B cell (primary cell): ENCODE measurements around the gene PRPF19. TPM values are rescaled to one million over a fixed set of nuclear protein-coding genes. Genes with fewer than 3 reads are reported as not detected.

Source experiments
- ATAC-seq: fragments of 200-7000 bp; cut with Tn5 transposase; one replicate; pipeline ENCODE4 v1.10.0; 2021; ENCODE audit warnings: low read depth, mild to moderate bottlenecking, moderate number of reproducible peaks, moderate library complexity
- CTCF ChIA-PET: fragments of 350-600 bp; sonication (Branson Sonifier 250); formaldehyde crosslinking; loops from one replicate; lab custom pipeline; 2021; ENCODE audit warnings: antibody characterized with exemption, inconsistent platforms; lab: Charles Lee
- POLR2A ChIA-PET: fragments of 350-600 bp; sonication (Branson Sonifier 250); formaldehyde crosslinking; loops from one replicate; lab custom pipeline; 2021; ENCODE audit warnings: antibody characterized with exemption; lab: Charles Lee
- DNase-seq: peaks from one replicate; pipeline ENCODE4 v3.0.0; 2013
- H2AFZ ChIP-seq: 2 replicates; pipeline ENCODE4 v1.6.1; 2012; ENCODE audit warnings: mild to moderate bottlenecking, low read depth, low read length; ENCODE audit not compliant: insufficient read depth, poor library complexity, severe bottlenecking
- H3K27ac ChIP-seq, 2 donors: 1 replicate in 1 of 2; 2 replicates in 1 of 2; pipeline ENCODE4 v1.5.1; 2012 to 2013; ENCODE audit warnings: low read length in 2 of 2, mild to moderate bottlenecking in 2 of 2, moderate library complexity in 1 of 2
- H3K27me3 ChIP-seq, 4 experiments: fragments of 200-600 bp in 1 of 4; sonication (generic) in 1 of 4; replicated peaks in 1 of 4; 1 replicate in 2 of 4; 2 replicates in 2 of 4; pipeline versions ENCODE4 v1.6.1 to v1.7.0; 2013 to 2016; ENCODE audit warnings: low read length in 3 of 4, mild to moderate bottlenecking in 2 of 4, mixed read lengths in 1 of 4, moderate library complexity in 1 of 4; ENCODE audit not compliant: insufficient read depth in 4 of 4, control insufficient read depth in 3 of 4; ENCODE audit errors: control extremely low read depth in 1 of 4
- H3K36me3 ChIP-seq, 2 experiments: replicated peaks in 1 of 2; 1 replicate in 1 of 2; 2 replicates in 1 of 2; pipeline versions ENCODE4 v1.6.1 to v1.7.1; 2013; ENCODE audit warnings: low read length in 1 of 2; ENCODE audit not compliant: insufficient read depth in 2 of 2, control insufficient read depth in 1 of 2; ENCODE audit errors: control extremely low read depth in 1 of 2, extremely low read depth in 1 of 2
- H3K4me1 ChIP-seq, 2 donors: fragments of 200-600 bp in 1 of 2; sonication (generic) in 1 of 2; 1 replicate in 1 of 2; 2 replicates in 1 of 2; pipeline versions ENCODE4 v1.5.1 to v1.6.1; 2013 to 2017; ENCODE audit warnings: low read length in 2 of 2; ENCODE audit not compliant: control insufficient read depth in 2 of 2, insufficient read depth in 2 of 2
- H3K4me2 ChIP-seq: replicated peaks from 2 replicates; pipeline ENCODE3; 2012; ENCODE audit warnings: mild to moderate bottlenecking, low read depth, low read length; ENCODE audit not compliant: poor library complexity, severe bottlenecking
- H3K4me3 ChIP-seq, 5 experiments: fragments of 200-600 bp in 1 of 5; sonication (generic) in 1 of 5; 1 replicate in 3 of 5; 2 replicates in 2 of 5; pipeline versions ENCODE4 v1.5.1 to v1.7.0; 2011 to 2016; ENCODE audit warnings: low read length in 4 of 5, mild to moderate bottlenecking in 4 of 5, low read depth in 2 of 5, control low read depth in 1 of 5, moderate library complexity in 1 of 5; ENCODE audit not compliant: insufficient read depth in 1 of 5; ENCODE audit errors: control extremely low read depth in 1 of 5, extremely low read depth in 1 of 5
- H3K79me2 ChIP-seq: fragments of 200-600 bp; sonication (generic); one replicate; pipeline ENCODE4 v1.6.0; 2016; ENCODE audit warnings: low read length; ENCODE audit not compliant: control insufficient read depth, insufficient read depth
- H3K9ac ChIP-seq: fragments of 200-600 bp; sonication (generic); 2 replicates; pipeline ENCODE4 v1.6.1; 2017; ENCODE audit warnings: mild to moderate bottlenecking, low read length, moderate library complexity
- H3K9me3 ChIP-seq, 3 donors: one replicate each; pipeline versions ENCODE4 v1.6.1 to v1.7.1; 2013; ENCODE audit warnings: low read length in 2 of 3; ENCODE audit not compliant: control insufficient read depth in 2 of 3, insufficient read depth in 1 of 3; ENCODE audit errors: control extremely low read depth in 1 of 3
- H4K20me1 ChIP-seq: 2 replicates; pipeline ENCODE4 v1.6.0; 2012; ENCODE audit warnings: mild to moderate bottlenecking, low read length; ENCODE audit not compliant: insufficient read depth, control insufficient read depth, poor library complexity, severe bottlenecking
- H3K27ac Mint-ChIP-seq: one replicate; pipeline ENCODE4 v1.8.0; 2021; ENCODE audit warnings: mixed read lengths
- H3K27me3 Mint-ChIP-seq: one replicate; pipeline ENCODE4 v1.8.0; 2021; ENCODE audit warnings: mixed read lengths
- H3K4me1 Mint-ChIP-seq: one replicate; pipeline ENCODE4 v1.8.0; 2021; ENCODE audit warnings: mixed read lengths
- H3K4me3 Mint-ChIP-seq: one replicate; pipeline ENCODE4 v1.8.0; 2021; ENCODE audit warnings: mixed read lengths
- H3K9me3 Mint-ChIP-seq: one replicate; pipeline ENCODE4 v1.8.0; 2022; ENCODE audit warnings: mixed read lengths; ENCODE audit not compliant: insufficient read depth
- CTCF ChIP-seq: fragments of 200-600 bp; IDR thresholded peaks from one replicate; pipeline ENCODE4 v1.8.0; 2022; ENCODE audit warnings: antibody characterized with exemption, mild to moderate bottlenecking
- EZH2 ChIP-seq: IDR thresholded peaks from 2 replicates; pipeline ENCODE4 v1.6.1; 2012; ENCODE audit warnings: borderline replicate concordance, low read depth, mild to moderate bottlenecking, moderate library complexity, low read length; ENCODE audit not compliant: insufficient read depth, poor library complexity, severe bottlenecking
- WGBS: methylation state at CpG from one replicate; pipeline ENCODE4 v1.1.5; 2013; ENCODE audit warnings: missing lambda C conversion rate; ENCODE audit not compliant: insufficient coverage; 5-methylcytosine and 5-hydroxymethylcytosine counted together
- intact Hi-C: fragments of 100-400 bp; cut with micrococcal nuclease; formaldehyde crosslinking; loops from one replicate; pipeline ENCODE4 v1.10.0; 2022
- polyA plus RNA-seq: library from polyadenylated mRNA; depleted of rRNA; stranded (reverse); fragments of >200 nt; gene quantifications from 2 replicates; pipeline ENCODE4 v1.2.3, GENCODE V29; 2012
- total RNA-seq, 2 donors: library from RNA; stranded (reverse); fragments of 120-200 nt in 1 of 2; gene quantifications; 1 replicate in 1 of 2; 2 replicates in 1 of 2; pipeline versions ENCODE4 v1.2.3 to v1.2.4, GENCODE V29; 2013 to 2022

The PRPF19 gene
- total and polyA plus RNA-seq, 2 donors (not counting 1 experiment from before 2014, with no cell fraction given): 41.8 to 89.9 TPM

GRCh38 chr11:60899977-60900376, 6.4 kb downstream of the PRPF19 start:
- intact Hi-C loops: loop anchor here (1.0 kb wide), 3 partner anchors 69 to 287 kb away; no protein-coding TSS in a partner anchor
- Mint-ChIP-seq H3K27me3 (no peaks in the 10 kb centered on the region), H3K4me1 (peaks cover 14% of the 10 kb centered on the region), H3K27ac (no peak overlapping the region), H3K9me3 (no peaks in the 10 kb centered on the region), H3K4me3 (no peak overlapping the region)
- Histone ChIP-seq H4K20me1 (peaks cover 45% of the 10 kb centered on the region), H3K9me3 (no peaks in the 10 kb centered on the region), H3K27me3 (no peaks in the 10 kb centered on the region), H3K9ac (no peak overlapping the region), H3K4me1 (peaks cover 6 to 10% of the 10 kb centered on the region in 2 donors), H3K4me2 (no peak overlapping the region), H3K79me2 (peaks cover 36% of the 10 kb centered on the region), H3K4me3 (no peak overlapping the region), H2AFZ (no peak overlapping the region), H3K27ac (no peak overlapping the region), H3K36me3 (peaks cover 3 to 87% of the 10 kb centered on the region in 2 experiments)
- no peak for DNase-seq
- 86% methylated on average over 2 of the region's 4 CpGs for WGBS
- ChIA-PET POLR2A (interaction anchor here (0.6 kb wide), 1 partner anchor 39 kb away, joined by 3 read pairs; no protein-coding TSS in a partner anchor), CTCF (interaction anchor here (0.6 to 10.2 kb wide), 19 partner anchors 7 to 635 kb away, joined by 3 to 129 read pairs (median 5); partner anchors contain the start of genes PTGDR2 and TMEM109)
- TF ChIP-seq EZH2 (no peak), CTCF (no peak)
- no peak for ATAC-seq
